Suprapubic skin (tissue), 4 donors: ENCODE results near the gene KBTBD7. TPM values are rescaled to one million over a fixed set of nuclear protein-coding genes. Genes with fewer than 3 reads are reported as not detected.

Experiments used
- DNase-seq, 2 donors: peaks; one replicate each; pipeline ENCODE4 v3.0.0-alpha.2; 2019; ENCODE audit warnings: low spot score in 2 of 2
- H3K27ac ChIP-seq: fragments of 200-600 bp; sonication (generic); one replicate; pipeline ENCODE4 v1.5.1; 2019
- H3K27me3 ChIP-seq: fragments of 200-600 bp; sonication (generic); one replicate; pipeline ENCODE4 v1.5.1; 2019
- H3K36me3 ChIP-seq: fragments of 200-600 bp; sonication (generic); one replicate; pipeline ENCODE4 v1.5.1; 2019
- H3K4me1 ChIP-seq: fragments of 200-600 bp; sonication (generic); one replicate; pipeline ENCODE4 v1.5.1; 2019
- H3K4me3 ChIP-seq: fragments of 200-600 bp; sonication (generic); one replicate; pipeline ENCODE4 v1.5.1; 2019; ENCODE audit warnings: mild to moderate bottlenecking
- H3K9me3 ChIP-seq: fragments of 200-600 bp; sonication (generic); one replicate; pipeline ENCODE4 v1.5.1; 2019
- CTCF ChIP-seq, 2 donors: fragments of 200-600 bp in 1 of 2; fragments of 450-650 bp in 1 of 2; sonication (generic) in 1 of 2; IDR thresholded peaks; one replicate each; pipeline ENCODE4 v1.5.1; 2016 to 2019; ENCODE audit warnings: antibody characterized with exemption in 2 of 2, mild to moderate bottlenecking in 1 of 2, moderate library complexity in 1 of 2
- EP300 ChIP-seq: sonication (generic); formaldehyde crosslinking; IDR thresholded peaks from one replicate; pipeline ENCODE4 v1.6.1; 2017; ENCODE audit warnings: antibody characterized with exemption
- POLR2A ChIP-seq, 2 donors: fragments of 450-650 bp; IDR thresholded peaks; one replicate each; pipeline ENCODE4 v1.6.1; 2017; ENCODE audit warnings: antibody characterized with exemption in 2 of 2, mild to moderate bottlenecking in 2 of 2, moderate library complexity in 2 of 2
- POLR2AphosphoS5 ChIP-seq, 3 donors: sonication (generic); formaldehyde crosslinking; IDR thresholded peaks; one replicate each; pipeline ENCODE4 v1.6.1; 2017; ENCODE audit warnings: antibody characterized with exemption in 3 of 3
- WGBS: methylation state at CpG from one replicate; pipeline ENCODE4 v1.1.5; 2018; 5-methylcytosine and 5-hydroxymethylcytosine counted together
- total RNA-seq, 4 donors: library from RNA; depleted of rRNA; stranded (reverse); fragments of >200 nt; gene quantifications; one replicate each; pipeline ENCODE4 v1.1.0, GENCODE V29; 2016

The KBTBD7 gene
- total RNA-seq, 4 donors from 2014 or later, result 4.5 to 8.0 (median 6.0) TPM

GRCh38 chr13:41193469-41193868, 900 bp downstream of the KBTBD7 start:
- no peak for DNase-seq
- Histone ChIP-seq H3K27ac (peak overlapping the region; percentile 88), H3K4me3 (peak overlapping the region; percentile 83), H3K36me3 (no peaks in the 10 kb centered on the region), H3K9me3 (no peaks in the 10 kb centered on the region), H3K4me1 (peaks cover 24% of the 10 kb centered on the region), H3K27me3 (no peaks in the 10 kb centered on the region)
- TF ChIP-seq POLR2AphosphoS5 (IDR thresholded peaks at IDR 0.05), result no peak
- TF ChIP-seq POLR2A (IDR thresholded peaks at IDR 0.05), result no peak
- no peak for TF ChIP-seq EP300
- TF ChIP-seq CTCF (IDR thresholded peaks at IDR 0.05), result no peak
- 96% methylated on average over 17 of the region's 18 CpGs for WGBS

- WGBS, result 95% methylated on average over 6 of the region's 6 CpGs
- H3K4me1 ChIP-seq, result peaks cover 16% of the 10 kb centered on the region
Measured at GRCh38 chr13:41188584-41188983, 5.8 kb downstream of the KBTBD7 start.

GRCh38 chr13:41186481-41186880, 7.9 kb downstream of the KBTBD7 start:
- H3K9me3 ChIP-seq, result no peaks in the 10 kb centered on the region
- H3K27ac ChIP-seq, result no peak overlapping the region
- H3K27me3 ChIP-seq, result no peaks in the 10 kb centered on the region
- no peaks in the 10 kb centered on the region for H3K36me3 ChIP-seq
- 88% methylated on average over 3 of the region's 3 CpGs for WGBS
- TF ChIP-seq POLR2AphosphoS5 (IDR thresholded peaks at IDR 0.05) (no peak), POLR2A (IDR thresholded peaks at IDR 0.05) (no peak), CTCF (IDR thresholded peaks at IDR 0.05) (no peak), EP300 (no peak)
- no peak for DNase-seq
- peaks cover 5% of the 10 kb centered on the region for H3K4me1 ChIP-seq
- no peak overlapping the region for H3K4me3 ChIP-seq

More at GRCh38 chr13:41188584-41188983, 5.8 kb downstream of the KBTBD7 start:
- Histone ChIP-seq H3K27ac (no peak overlapping the region), H3K4me3 (no peak overlapping the region), H3K36me3 (no peaks in the 10 kb centered on the region), H3K9me3 (no peaks in the 10 kb centered on the region), H3K27me3 (no peaks in the 10 kb centered on the region)
- DNase-seq, result no peak
- TF ChIP-seq POLR2AphosphoS5 (IDR thresholded peaks at IDR 0.05) (no peak), POLR2A (IDR thresholded peaks at IDR 0.05) (no peak), CTCF (IDR thresholded peaks at IDR 0.05) (no peak), EP300 (no peak)

- H3K4me3 ChIP-seq, result no peak overlapping the region
- H3K27ac ChIP-seq, result no peak overlapping the region
- no peaks in the 10 kb centered on the region for H3K9me3 ChIP-seq
- H3K4me1 ChIP-seq, result no peaks in the 10 kb centered on the region
- TF ChIP-seq CTCF (IDR thresholded peaks at IDR 0.05) (no peak), POLR2A (IDR thresholded peaks at IDR 0.05) (no peak), EP300 (no peak), POLR2AphosphoS5 (IDR thresholded peaks at IDR 0.05) (no peak)
- DNase-seq, result no peak
- no peaks in the 10 kb centered on the region for H3K27me3 ChIP-seq
- no peaks in the 10 kb centered on the region for H3K36me3 ChIP-seq
Measured at GRCh38 chr13:41182231-41182630, 12.1 kb downstream of the KBTBD7 start.

- Histone ChIP-seq H3K4me3 (no peak overlapping the region), H3K4me1 (no peaks in the 10 kb centered on the region), H3K27me3 (no peaks in the 10 kb centered on the region), H3K27ac (no peak overlapping the region), H3K9me3 (no peaks in the 10 kb centered on the region), H3K36me3 (no peaks in the 10 kb centered on the region)
- TF ChIP-seq POLR2A (IDR thresholded peaks at IDR 0.05), result no peak
- no peak for TF ChIP-seq POLR2AphosphoS5 (IDR thresholded peaks at IDR 0.05)
- TF ChIP-seq CTCF (IDR thresholded peaks at IDR 0.05), result no peak
- TF ChIP-seq EP300, result no peak
- no peak for DNase-seq
- 79% methylated on average over 4 of the region's 4 CpGs for WGBS
Measured at GRCh38 chr13:41179593-41180250, 14.6 kb downstream of the KBTBD7 start.
